Measurements from ENCODE around the gene AFP.

DNA sequence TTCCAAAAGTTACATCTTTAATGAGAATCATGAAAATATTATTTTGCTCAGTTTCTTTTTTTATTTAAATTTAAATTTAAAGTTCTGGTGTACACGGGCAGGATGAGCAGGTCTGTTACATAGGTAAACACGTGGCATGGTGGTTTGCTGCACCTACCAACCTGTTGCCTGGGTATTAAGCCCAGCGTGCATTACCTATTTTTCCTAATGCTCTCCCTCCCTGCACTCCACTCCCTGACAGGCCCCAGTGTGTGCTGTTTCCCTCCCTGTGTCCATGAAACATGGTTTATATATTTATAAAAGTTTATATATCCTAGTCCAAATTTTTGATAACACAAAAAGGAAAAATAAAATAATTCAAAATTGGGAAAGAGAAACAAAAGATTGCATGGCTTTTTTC lies 4.0 kb downstream of the AFP start:
- no peak for TF ChIP-seq CHD1 (IDR thresholded peaks at IDR 0.05; ENCODE audit: low read depth, low read length)
- TF ChIP-seq, protein P1, sequence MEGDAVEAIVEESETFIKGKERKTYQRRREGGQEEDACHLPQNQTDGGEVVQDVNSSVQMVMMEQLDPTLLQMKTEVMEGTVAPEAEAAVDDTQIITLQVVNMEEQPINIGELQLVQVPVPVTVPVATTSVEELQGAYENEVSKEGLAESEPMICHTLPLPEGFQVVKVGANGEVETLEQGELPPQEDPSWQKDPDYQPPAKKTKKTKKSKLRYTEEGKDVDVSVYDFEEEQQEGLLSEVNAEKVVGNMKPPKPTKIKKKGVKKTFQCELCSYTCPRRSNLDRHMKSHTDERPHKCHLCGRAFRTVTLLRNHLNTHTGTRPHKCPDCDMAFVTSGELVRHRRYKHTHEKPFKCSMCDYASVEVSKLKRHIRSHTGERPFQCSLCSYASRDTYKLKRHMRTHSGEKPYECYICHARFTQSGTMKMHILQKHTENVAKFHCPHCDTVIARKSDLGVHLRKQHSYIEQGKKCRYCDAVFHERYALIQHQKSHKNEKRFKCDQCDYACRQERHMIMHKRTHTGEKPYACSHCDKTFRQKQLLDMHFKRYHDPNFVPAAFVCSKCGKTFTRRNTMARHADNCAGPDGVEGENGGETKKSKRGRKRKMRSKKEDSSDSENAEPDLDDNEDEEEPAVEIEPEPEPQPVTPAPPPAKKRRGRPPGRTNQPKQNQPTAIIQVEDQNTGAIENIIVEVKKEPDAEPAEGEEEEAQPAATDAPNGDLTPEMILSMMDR (IDR thresholded peaks at IDR 0.05 in 2 of 3, conservative IDR thresholded peaks at IDR 0.05 in 1 of 3; ENCODE audit: control insufficient read depth in 2 of 3, extremely low read depth in 1 of 3, insufficient read depth in 1 of 3, low read depth in 3 of 3, low read length in 3 of 3) = no peak
- no peak for TF ChIP-seq TARDBP (IDR thresholded peaks at IDR 0.05; ENCODE audit: borderline replicate concordance)
- TF ChIP-seq POLR2A (IDR thresholded peaks at IDR 0.05; ENCODE audit: low read depth, low read length) = no peak
- no peak for TF ChIP-seq FOXM1 (IDR thresholded peaks at IDR 0.05; ENCODE audit: low read depth, low read length)
- TF ChIP-seq PML (IDR thresholded peaks at IDR 0.05; ENCODE audit: low read length) = no peak
- no peak for TF ChIP-seq ESRRA (IDR thresholded peaks at IDR 0.05; ENCODE audit: low read length)
- no peak for TF ChIP-seq SREBF1 (IDR thresholded peaks at IDR 0.05; ENCODE audit: low read length)
- no peak for TF ChIP-seq EZH2 (IDR thresholded peaks at IDR 0.05; ENCODE audit: borderline replicate concordance, control insufficient read depth, low read depth, low read length)
- TF ChIP-seq CREB1 (IDR thresholded peaks at IDR 0.05; ENCODE audit: low read depth) = no peak
